SK-N-MC (cell line): Measurements from ENCODE around the gene TP53.

ENCODE experiments used
- DNase-seq: peaks from one replicate; pipeline ENCODE4 v3.0.0-alpha.2; 2011; ENCODE audit warnings: low read depth, low spot score
- H3K27ac ChIP-seq: fragments of 200-600 bp; sonication (generic); 2 replicates; pipeline ENCODE4 v1.5.1; 2016; ENCODE audit warnings: mixed run types
- H3K36me3 ChIP-seq: fragments of 200-600 bp; sonication (generic); 2 replicates; pipeline ENCODE4 v1.6.1; 2017; ENCODE audit warnings: antibody characterized with exemption, low read length, mixed read lengths; ENCODE audit not compliant: insufficient read depth
- H3K4me3 ChIP-seq: fragments of 200-600 bp; sonication (generic); 2 replicates; pipeline ENCODE4 v1.5.1; 2016
- H3K9ac ChIP-seq: fragments of 200-600 bp; sonication (generic); 2 replicates; pipeline ENCODE4 v1.8.0; 2017; ENCODE audit warnings: mixed run types, mixed read lengths; ENCODE audit not compliant: insufficient read length
- H3K9me3 ChIP-seq: fragments of 200-600 bp; sonication (generic); 2 replicates; pipeline ENCODE4 v1.6.1; 2017; ENCODE audit warnings: low read depth, mild to moderate bottlenecking, antibody characterized with exemption, low read length, moderate library complexity, mixed read lengths
- EZH2 ChIP-seq: fragments of 200-600 bp; sonication (generic); IDR thresholded peaks from one replicate; pipeline ENCODE4 v1.6.1; 2017; ENCODE audit warnings: antibody characterized with exemption
- FOXP2 ChIP-seq: optimal IDR thresholded peaks from 2 replicates; pipeline ENCODE3; 2011; ENCODE audit warnings: mild to moderate bottlenecking, moderate library complexity; ENCODE audit not compliant: insufficient read depth; ENCODE audit errors: extremely low read length, control extremely low read depth
- POLR2AphosphoS5 ChIP-seq: IDR thresholded peaks from 2 replicates; pipeline ENCODE4 v1.6.1; 2012; ENCODE audit warnings: mild to moderate bottlenecking, low read depth, low read length, borderline replicate concordance

TP53 gene

GRCh38 chr17:7687072-7687907 is at the start of gene TP53:
TP53 (minus strand) TSS chr17:7687490; CDS start chr17:7676594, 10,896 bp downstream.
- peak within 1 kb of the TSS; percentile 98 for H3K9ac ChIP-seq
- H3K4me3 ChIP-seq, result peak within 1 kb of the TSS; percentile 96
- H3K9me3 ChIP-seq, result no peaks in the 10 kb centered on the region
- H3K27ac ChIP-seq, result peak within 1 kb of the TSS; percentile 99
- TF ChIP-seq POLR2AphosphoS5 (peak; percentile 93), EZH2 (no peak), FOXP2 (no peak)
- H3K36me3 ChIP-seq, result peaks cover 17% of the 10 kb centered on the region
- DNase-seq, result peak; percentile 68

DNA sequence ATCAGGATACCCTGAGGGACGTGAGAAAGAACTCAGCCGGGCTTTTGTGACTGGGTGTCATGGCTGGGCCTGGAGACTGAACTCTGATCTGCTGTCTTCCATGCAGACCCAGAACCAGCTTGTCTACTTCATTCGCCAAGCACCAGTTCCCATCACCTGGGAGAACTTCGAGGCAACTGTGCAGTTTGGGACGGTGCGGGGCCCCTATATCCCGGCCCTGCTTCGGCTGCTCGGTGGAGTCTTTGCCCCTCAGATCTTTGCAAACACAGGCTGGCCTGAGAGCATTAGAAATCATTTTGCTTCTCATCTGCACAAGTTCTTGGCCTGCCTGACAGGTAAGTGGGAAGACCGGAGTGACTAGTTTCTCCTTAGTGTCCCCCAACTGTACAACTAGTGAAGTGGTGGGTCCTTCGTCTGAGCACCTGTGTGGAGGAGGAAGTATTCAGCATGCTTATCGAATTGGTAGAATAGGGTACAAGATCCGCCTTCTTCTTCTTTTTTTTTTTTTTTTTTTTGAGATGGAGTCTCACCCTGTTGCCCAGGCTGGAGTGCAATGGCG is 45.8 kb upstream of the TP53 start:
- DNase-seq, result no peak
- H3K36me3 ChIP-seq, result no peaks in the 10 kb centered on the region
- TF ChIP-seq FOXP2 (no peak), POLR2AphosphoS5 (no peak), EZH2 (no peak)

DNA sequence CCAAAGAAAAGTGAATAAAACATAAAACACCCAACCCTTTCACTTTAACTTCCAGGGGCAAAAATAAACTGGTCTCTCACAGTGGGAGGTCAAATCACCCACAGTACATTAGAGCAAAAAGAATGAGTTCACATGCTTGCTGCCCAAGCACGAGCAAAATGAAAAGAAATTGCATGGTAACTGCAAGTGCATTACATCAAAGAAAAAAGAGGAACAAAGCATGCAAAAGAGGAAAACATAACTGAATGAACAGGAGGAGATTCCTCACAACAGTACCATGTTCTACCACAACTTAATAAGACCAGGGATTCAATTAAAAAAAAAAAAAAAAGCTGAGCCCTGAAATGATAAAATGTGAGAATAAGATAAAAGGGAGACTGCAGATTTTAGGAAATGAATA is 42.5 kb upstream of the TP53 start:
- no peak overlapping the region for H3K27ac ChIP-seq
- no peaks in the 10 kb centered on the region for H3K9me3 ChIP-seq
- TF ChIP-seq POLR2AphosphoS5 (no peak), EZH2 (no peak), FOXP2 (no peak)
- DNase-seq, result no peak
- H3K36me3 ChIP-seq, result no peaks in the 10 kb centered on the region
- H3K4me3 ChIP-seq, result no peak overlapping the region
- H3K9ac ChIP-seq, result no peak overlapping the region

More for the DNA sequence above, 45.8 kb upstream of the TP53 start:
- H3K9ac ChIP-seq, result no peak overlapping the region
- no peaks in the 10 kb centered on the region for H3K9me3 ChIP-seq
- H3K27ac ChIP-seq, result no peak overlapping the region
- no peak overlapping the region for H3K4me3 ChIP-seq

GRCh38 chr17:7727886-7728285 is 40.6 kb upstream of the TP53 start:
- no peaks in the 10 kb centered on the region for H3K36me3 ChIP-seq
- TF ChIP-seq POLR2AphosphoS5 (no peak), EZH2 (no peak), FOXP2 (no peak)
- no peak overlapping the region for H3K9ac ChIP-seq
- no peak overlapping the region for H3K27ac ChIP-seq
- no peak for DNase-seq
- H3K4me3 ChIP-seq, result no peak overlapping the region
- H3K9me3 ChIP-seq, result no peaks in the 10 kb centered on the region

- no peak overlapping the region for H3K4me3 ChIP-seq
- no peaks in the 10 kb centered on the region for H3K36me3 ChIP-seq
- no peak overlapping the region for H3K9ac ChIP-seq
- no peak overlapping the region for H3K27ac ChIP-seq
- no peaks in the 10 kb centered on the region for H3K9me3 ChIP-seq
- TF ChIP-seq POLR2AphosphoS5 (no peak), EZH2 (no peak), FOXP2 (no peak)
- no peak for DNase-seq
Measured at GRCh38 chr17:7721612-7722011, 34.3 kb upstream of the TP53 start.

DNA sequence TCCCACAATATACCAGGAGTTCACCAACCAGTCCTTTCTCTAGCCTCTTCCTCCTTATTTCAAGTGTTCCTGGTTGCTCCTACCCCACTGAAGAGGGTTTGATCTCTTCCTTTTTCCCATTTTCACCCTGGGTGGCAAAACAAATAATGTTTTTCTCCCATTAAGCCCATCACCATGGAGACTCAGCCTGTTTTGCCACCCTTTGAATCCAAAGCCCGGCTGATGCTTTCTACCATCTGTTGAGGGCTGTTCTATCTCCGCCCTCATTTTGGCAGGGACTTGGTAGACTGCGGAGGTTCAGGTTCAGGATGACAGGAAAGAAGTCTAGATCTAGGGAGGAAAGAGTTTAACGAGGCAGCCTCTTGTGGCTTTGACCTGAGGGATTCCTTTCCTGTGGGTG is 32.8 kb upstream of the TP53 start:
- TF ChIP-seq EZH2, result no peak
- TF ChIP-seq POLR2AphosphoS5, result no peak
- no peak for TF ChIP-seq FOXP2
- H3K36me3 ChIP-seq, result no peaks in the 10 kb centered on the region
- no peak overlapping the region for H3K27ac ChIP-seq
- no peak overlapping the region for H3K9ac ChIP-seq
- no peak for DNase-seq
- H3K4me3 ChIP-seq, result no peak overlapping the region
- H3K9me3 ChIP-seq, result no peaks in the 10 kb centered on the region

DNA sequence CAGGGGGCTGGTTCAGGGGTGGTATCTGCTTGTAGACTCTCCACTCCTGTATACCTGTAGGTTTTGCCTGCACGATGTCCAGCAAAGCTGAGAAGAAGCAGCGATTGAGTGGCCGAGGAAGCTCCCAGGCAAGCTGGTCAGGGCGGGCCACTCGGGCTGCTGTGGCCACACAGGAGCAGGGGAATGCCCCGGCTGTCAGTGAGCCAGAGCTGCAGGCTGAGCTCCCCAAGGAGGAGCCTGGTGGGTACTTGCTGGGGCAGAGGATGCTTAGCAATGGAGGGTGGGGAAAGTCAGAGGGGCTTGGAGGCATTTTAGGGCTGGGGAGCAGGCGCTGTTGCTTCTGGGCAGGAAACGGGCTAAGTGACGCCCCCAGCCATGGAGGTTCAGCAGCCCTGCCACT is 32.4 kb upstream of the TP53 start:
- H3K9me3 ChIP-seq, result no peaks in the 10 kb centered on the region
- H3K9ac ChIP-seq, result no peak overlapping the region
- DNase-seq, result no peak
- H3K27ac ChIP-seq, result no peak overlapping the region
- no peaks in the 10 kb centered on the region for H3K36me3 ChIP-seq
- no peak for TF ChIP-seq EZH2
- no peak for TF ChIP-seq POLR2AphosphoS5
- TF ChIP-seq FOXP2, result no peak
- no peak overlapping the region for H3K4me3 ChIP-seq

- TF ChIP-seq EZH2 (no peak), FOXP2 (no peak), POLR2AphosphoS5 (no peak)
- Histone ChIP-seq H3K9ac (no peak overlapping the region), H3K36me3 (no peaks in the 10 kb centered on the region), H3K4me3 (peak overlapping the region; percentile 97), H3K9me3 (no peaks in the 10 kb centered on the region), H3K27ac (no peak overlapping the region)
- DNase-seq, result no peak
Measured at GRCh38 chr17:7717756-7718350, 30.6 kb upstream of the TP53 start.
